Activated T-helper 9 cell treated with anti-CD3 and anti-CD28 coated beads, Interleukin-2, amount 50 U/mL, for 16 hours (primary cell): ENCODE measurements around the gene ANK3.

ENCODE experiments used
- DNase-seq: peaks from one replicate; pipeline ENCODE4 v3.0.0-alpha.2; 2020; ENCODE audit warnings: low read depth

The ANK3 gene

GRCh38 chr10:60222047-60222446, 167.6 kb downstream of the ANK3 start:
- no peak for DNase-seq

GRCh38 chr10:60212195-60212594, 177.5 kb downstream of the ANK3 start:
- DNase-seq, result no peak

DNA sequence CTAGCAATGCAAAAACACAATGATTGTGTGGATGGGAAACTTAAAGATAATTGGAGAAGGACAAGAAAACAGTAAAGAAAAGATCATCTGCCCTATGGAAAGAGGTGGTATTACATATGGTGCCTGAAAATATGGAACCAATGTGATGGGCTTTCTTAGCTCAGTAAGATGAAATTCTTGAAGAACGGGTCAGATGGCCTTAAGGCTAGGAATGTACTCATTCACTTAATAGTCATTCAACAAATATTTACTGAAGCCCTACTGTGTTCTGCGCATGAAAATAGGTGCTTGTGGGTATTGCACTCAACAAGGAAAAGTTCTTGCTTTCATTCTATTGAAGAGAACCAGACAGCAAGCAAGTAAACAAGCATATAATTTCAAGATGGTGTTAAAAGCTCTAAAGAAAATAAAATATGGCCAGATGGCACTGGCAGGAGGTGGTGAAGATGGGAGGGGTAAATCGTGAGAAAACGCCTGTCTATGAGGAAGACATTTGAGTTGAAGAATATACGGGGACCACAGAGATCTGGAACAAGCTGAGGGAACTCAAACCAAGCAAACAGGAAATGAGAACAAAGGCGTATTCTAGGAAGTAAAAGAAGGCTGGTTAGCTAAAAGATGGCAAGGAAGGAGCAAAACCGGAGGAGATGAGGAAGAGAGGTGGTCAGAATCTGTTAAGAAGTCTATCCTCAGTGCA, 179.7 kb downstream of the ANK3 start:
- no peak for DNase-seq

DNA sequence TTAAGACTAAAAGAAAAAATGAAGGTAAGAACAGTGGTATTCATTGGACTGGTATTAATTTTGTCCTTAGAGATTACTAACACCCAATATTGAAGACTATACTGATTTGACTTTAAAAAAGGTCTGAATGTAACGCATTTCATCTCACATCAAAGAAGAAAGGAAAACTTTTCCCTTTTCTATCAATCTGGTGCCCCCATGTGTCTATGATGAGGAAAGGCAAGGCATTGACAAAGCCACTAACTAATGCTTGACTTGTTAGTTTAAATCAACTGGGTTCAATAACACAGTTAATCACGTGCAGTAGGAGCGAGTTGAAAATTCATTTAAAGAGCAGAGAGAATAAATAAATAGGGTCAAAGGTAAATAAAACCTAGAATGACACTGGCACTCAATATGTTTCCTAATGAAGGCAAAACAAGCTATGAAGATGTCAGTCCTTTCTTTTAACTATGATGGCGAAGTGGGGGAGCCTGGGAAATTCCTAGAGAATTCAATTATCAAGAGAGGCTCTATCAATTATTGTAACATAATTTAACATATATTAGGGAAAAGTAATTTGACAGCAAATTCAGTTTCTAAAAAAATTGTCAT, 180.9 kb downstream of the ANK3 start:
- DNase-seq, result no peak

GRCh38 chr10:60207894-60208293, 181.8 kb downstream of the ANK3 start:
- no peak for DNase-seq

GRCh38 chr10:60206735-60207134, 182.9 kb downstream of the ANK3 start:
- DNase-seq, result no peak

DNA sequence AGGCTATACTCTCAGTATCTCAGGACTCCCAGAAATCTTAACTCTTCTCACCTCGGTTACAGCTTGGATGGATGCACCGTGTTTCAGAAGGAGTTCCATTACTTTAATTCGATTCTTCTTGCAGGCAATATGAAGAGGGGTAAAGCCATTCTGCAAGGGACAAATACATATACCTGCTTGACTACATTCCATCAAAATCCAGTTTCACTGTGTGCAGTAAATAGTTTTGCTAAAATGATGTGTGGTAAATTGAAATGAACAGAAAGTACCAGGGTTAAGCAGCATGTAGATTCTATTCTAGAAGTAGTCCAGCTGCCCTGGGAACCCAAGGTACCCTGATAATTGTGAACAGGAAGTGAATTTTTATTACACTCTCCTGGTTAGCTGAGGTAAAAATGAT, 183.9 kb downstream of the ANK3 start:
- DNase-seq, result no peak

DNA sequence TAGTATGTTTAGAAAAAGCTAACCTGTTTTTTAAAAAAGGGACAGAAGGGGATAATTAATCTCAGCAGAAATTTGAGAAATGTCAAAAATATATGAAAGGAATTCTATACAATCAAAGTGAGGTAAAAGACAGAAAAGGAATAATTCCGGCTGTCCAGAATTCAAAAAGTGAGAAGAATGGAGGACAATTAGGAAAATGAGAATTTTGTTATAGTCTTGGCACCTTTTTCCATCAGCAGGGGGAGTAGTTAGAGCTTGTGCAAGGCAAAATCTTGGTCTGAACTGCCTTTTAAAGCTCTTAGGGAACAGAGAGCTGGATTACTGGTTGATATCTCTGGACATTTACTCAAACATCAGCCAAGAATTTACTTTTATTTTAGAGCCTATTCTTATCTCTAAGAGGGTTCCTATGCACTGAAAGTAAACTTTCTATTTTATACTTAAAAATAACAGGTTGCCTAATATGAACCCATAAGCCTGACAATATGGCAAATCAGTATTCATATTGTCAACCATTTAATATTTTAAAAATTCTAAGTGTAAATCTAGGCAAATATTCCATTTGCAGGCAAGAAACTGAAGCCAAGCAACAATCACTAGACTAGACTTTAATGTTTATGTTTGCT, 185.6 kb downstream of the ANK3 start:
- no peak for DNase-seq

GRCh38 chr10:60200682-60201053, 189.0 kb downstream of the ANK3 start:
- no peak for DNase-seq

- DNase-seq, result no peak
These were observed 189.5 kb downstream of the ANK3 start for GRCh38 chr10:60200012-60200681.

- no peak for DNase-seq
These were observed 192.5 kb downstream of the ANK3 start for GRCh38 chr10:60197206-60197605.

- no peak for DNase-seq
These were observed 195.3 kb downstream of the ANK3 start for GRCh38 chr10:60194421-60194820.

- DNase-seq, result no peak
These were observed 196.7 kb downstream of the ANK3 start for GRCh38 chr10:60192946-60193345.

GRCh38 chr10:60189861-60190475, 199.7 kb downstream of the ANK3 start:
- DNase-seq, result no peak

- no peak for DNase-seq
These were observed 201.1 kb downstream of the ANK3 start for GRCh38 chr10:60188548-60188947.

DNA sequence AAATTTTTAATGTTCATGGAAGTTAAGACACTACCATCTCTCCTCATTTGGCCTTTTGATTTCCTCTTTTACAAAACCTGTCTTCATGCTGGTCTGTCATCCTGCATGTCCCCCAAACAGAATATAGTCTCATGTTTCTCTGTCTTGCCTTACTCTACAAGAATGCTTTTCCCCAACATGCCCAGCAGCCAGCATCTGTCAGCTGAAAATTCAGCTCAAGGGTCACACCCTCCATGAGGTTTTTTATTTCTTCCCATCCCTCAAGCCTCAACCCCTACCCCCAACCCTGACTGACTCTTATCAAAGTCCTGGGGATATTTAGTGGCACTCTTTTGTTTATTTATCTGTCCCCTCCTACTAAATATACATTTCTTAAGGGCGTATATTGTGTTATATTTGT, 202.0 kb downstream of the ANK3 start:
- DNase-seq, result no peak

GRCh38 chr10:60186315-60187071, 203.2 kb downstream of the ANK3 start:
- no peak for DNase-seq

DNA sequence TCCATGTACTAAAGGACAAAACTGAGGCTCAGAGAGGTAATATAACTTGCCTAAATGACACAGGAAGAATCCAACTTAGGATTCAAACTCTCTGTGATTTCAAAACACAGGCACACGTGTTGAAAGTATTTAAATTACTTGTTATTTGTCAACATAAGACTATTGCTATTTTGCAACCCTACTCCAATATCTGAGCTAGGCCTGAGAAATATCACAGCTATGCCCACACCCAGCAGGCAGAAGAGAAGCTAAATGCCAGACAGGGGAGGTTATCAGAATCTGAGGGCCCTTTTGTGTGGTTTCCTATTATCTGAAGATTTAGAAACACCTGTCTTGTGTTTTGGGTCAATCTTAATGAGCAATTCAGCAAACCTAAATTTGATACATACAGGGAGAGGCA, 204.3 kb downstream of the ANK3 start:
- no peak for DNase-seq

DNA sequence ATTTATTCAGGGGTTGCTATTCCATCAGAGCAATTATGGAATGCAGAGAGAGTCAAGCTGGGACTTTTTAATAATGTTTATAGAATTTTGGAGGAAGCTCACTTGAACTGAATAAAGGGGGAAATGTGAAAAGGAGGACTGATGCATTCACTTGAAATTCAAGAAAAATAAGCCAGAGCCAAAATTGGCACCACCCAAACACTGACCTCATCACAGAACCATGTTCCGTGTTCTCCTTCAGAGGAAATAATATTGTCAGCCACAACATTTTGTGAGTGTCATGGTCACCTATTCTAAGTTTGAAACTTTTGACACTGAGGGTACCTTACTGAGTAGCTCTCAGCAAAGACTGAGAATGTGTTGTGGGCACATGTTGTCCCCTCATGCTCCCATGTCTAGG, 207.0 kb downstream of the ANK3 start:
- DNase-seq, result no peak

GRCh38 chr10:60176925-60177324, 212.8 kb downstream of the ANK3 start:
- DNase-seq, result no peak

GRCh38 chr10:60175441-60175971, 214.2 kb downstream of the ANK3 start:
- DNase-seq, result no peak
